Measurements from ENCODE around the gene PLEKHA4.

Gene PLEKHA4

DNA sequence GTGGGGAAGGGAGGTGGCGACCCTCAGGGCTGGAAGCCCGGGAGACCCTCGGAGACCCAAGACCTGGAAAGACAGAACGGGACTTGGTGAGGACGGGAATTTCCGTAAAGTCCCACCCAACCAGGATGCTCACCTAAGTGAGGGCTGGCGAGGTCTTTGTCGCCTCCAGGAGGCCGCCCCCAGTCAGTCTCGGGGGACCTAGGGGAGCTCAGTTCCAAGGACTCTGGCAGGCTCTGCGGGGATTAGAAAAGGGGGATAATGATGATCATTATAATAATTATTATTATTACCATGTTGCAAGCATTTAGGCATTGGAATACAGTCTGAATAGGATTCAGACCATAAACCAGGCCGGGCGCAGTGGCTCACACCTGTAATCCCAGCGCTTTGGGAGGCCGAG, 23.0 kb downstream of the PLEKHA4 start:
- no peak overlapping the region for H3K4me3 ChIP-seq
- H4K20me1 ChIP-seq = no peaks in the 10 kb centered on the region
- no peak overlapping the region for H3K27ac ChIP-seq
- H3K4me2 ChIP-seq = no peak overlapping the region
- no peaks in the 10 kb centered on the region for H3K27me3 ChIP-seq
- TF ChIP-seq Cebpa-rat (IDR thresholded peaks at IDR 0.05) = no peak
- no peaks in the 10 kb centered on the region for H3K4me1 ChIP-seq
- no peaks in the 10 kb centered on the region for H3K36me3 ChIP-seq
- H3K9me3 ChIP-seq = no peaks in the 10 kb centered on the region
- H3K9ac ChIP-seq = 0 out of 2 replicates have a peak overlapping the region, but pooled peaks have one; percentile 15

DNA sequence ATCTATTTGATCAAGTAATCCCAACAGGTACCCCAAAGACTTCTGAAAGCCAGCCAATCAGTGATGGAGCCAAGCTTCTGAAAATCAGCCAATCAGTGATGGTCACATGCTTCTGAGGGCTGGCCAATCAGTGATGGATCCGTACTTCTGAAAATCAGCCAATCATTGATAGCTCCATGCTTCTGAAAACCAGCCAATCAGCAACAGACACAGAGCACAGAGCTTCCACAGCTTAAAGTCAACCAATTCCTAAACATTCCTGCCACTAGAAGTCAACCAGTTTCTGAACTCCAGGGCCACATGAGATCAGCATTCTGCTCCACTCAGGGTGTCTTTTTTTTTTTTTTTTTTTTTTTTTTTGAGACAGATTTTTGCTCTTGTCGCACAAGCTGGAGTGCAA, 23.9 kb downstream of the PLEKHA4 start:
- H3K4me3 ChIP-seq = no peak overlapping the region
- no peak overlapping the region for H3K27ac ChIP-seq
- no peaks in the 10 kb centered on the region for H3K27me3 ChIP-seq
- H3K9me3 ChIP-seq = no peaks in the 10 kb centered on the region
- H3K4me2 ChIP-seq = no peak overlapping the region
- TF ChIP-seq Cebpa-rat (IDR thresholded peaks at IDR 0.05) = no peak
- H3K36me3 ChIP-seq = no peaks in the 10 kb centered on the region
- H4K20me1 ChIP-seq = no peaks in the 10 kb centered on the region
- H3K4me1 ChIP-seq = no peaks in the 10 kb centered on the region
- H3K9ac ChIP-seq = no peak overlapping the region

DNA sequence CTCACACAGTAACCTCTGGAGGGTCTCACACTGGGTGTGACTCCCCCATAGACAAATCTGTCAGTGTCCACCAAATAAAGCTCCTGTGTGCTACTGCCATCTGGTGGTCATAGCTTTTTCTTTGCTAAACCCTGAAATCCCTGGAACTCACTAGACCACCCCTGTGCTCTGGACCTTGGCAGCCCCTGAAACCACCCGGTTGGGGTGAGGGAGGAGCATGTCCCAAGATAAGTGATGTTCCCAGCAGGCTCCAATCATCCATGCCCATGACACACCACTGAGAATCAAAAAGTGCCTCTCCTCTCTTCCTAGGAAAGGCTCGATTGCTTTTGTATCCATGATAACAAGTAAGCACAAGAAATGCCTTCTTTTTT, 25.6 kb downstream of the PLEKHA4 start:
- no peaks in the 10 kb centered on the region for H3K27me3 ChIP-seq
- no peak overlapping the region for H3K4me2 ChIP-seq
- no peaks in the 10 kb centered on the region for H3K36me3 ChIP-seq
- no peak overlapping the region for H3K4me3 ChIP-seq
- no peaks in the 10 kb centered on the region for H4K20me1 ChIP-seq
- H3K4me1 ChIP-seq = peaks cover 2% of the 10 kb centered on the region; the same call in 1 of the 2 replicates
- no peak overlapping the region for H3K27ac ChIP-seq
- no peaks in the 10 kb centered on the region for H3K9me3 ChIP-seq
- no peak for TF ChIP-seq Cebpa-rat (IDR thresholded peaks at IDR 0.05)
- no peak overlapping the region for H3K9ac ChIP-seq

DNA sequence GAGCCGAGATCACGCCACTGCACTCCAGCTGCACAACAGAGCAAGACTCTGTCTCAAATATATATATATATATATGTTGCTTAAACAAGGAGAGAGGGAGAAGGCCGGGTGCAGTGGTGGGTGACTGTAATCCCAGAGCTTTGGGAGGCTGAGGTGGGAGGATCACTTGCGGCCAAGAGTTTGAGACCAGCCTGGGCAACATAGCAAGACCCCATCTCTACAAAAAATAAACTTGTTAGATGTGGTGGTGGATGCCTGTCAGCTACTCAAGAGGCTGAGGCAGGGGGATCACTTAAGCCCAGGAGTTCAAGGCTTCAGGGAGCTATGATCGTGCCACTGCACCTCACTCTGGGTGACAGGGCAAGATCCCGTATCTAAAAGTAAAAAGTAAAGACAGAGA, 26.8 kb downstream of the PLEKHA4 start:
- peaks cover 14% of the 10 kb centered on the region for H3K4me1 ChIP-seq
- H3K9ac ChIP-seq = no peak overlapping the region
- TF ChIP-seq Cebpa-rat (IDR thresholded peaks at IDR 0.05) = no peak
- H3K27me3 ChIP-seq = no peaks in the 10 kb centered on the region
- no peaks in the 10 kb centered on the region for H3K9me3 ChIP-seq
- no peaks in the 10 kb centered on the region for H4K20me1 ChIP-seq
- no peaks in the 10 kb centered on the region for H3K36me3 ChIP-seq
- no peak overlapping the region for H3K4me2 ChIP-seq
- H3K4me3 ChIP-seq = no peak overlapping the region
- H3K27ac ChIP-seq = no peak overlapping the region

DNA sequence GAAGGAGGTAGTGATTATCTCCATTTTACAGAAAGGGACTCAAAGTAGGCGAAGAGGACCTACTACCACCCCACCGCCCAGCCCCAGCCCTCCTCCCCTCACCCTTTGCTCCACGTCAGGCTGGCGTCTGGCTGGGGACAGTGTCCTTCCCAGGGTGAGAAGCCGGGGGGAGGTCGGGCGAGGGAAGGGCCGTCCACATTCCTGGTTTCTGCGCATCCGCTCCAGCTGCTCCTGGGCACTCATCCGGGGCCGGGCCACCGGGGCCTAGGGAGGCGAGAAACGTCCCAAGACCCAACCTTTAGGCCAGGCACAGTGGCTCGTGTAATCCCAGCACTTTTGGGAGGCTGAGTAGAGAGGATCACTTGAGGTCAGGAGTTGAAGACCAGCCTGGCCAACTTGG, 27.4 kb downstream of the PLEKHA4 start:
- H3K36me3 ChIP-seq = no peaks in the 10 kb centered on the region
- H4K20me1 ChIP-seq = no peaks in the 10 kb centered on the region
- H3K9ac ChIP-seq = no peak overlapping the region
- peaks cover 19% of the 10 kb centered on the region for H3K4me1 ChIP-seq
- H3K27me3 ChIP-seq = no peaks in the 10 kb centered on the region
- H3K27ac ChIP-seq = no peak overlapping the region
- H3K4me2 ChIP-seq = no peak overlapping the region
- H3K4me3 ChIP-seq = no peak overlapping the region
- TF ChIP-seq Cebpa-rat (IDR thresholded peaks at IDR 0.05) = no peak
- no peaks in the 10 kb centered on the region for H3K9me3 ChIP-seq

DNA sequence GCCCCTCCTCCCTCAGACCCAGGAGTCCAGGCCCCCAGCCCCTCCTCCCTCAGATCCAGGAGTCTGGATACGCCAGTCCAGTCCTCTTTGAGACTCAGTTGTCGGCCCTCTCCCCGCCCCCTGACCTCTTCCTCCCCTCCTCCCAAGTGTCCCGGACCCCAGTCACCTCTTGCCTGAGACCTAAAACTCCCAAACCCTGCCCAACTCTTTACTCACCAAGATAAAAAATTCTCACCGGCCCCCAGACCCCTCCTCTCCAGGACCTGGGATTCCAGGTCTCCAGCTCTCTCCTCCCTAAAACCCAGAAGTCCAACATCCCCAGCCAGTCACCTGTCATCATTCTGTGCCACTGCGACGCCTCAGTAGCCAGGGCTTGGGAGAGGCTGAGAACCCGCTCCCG, 30.7 kb downstream of the PLEKHA4 start:
- no peak for TF ChIP-seq Cebpa-rat (IDR thresholded peaks at IDR 0.05)
- Histone ChIP-seq H3K27ac (no peak overlapping the region), H3K4me1 (peaks cover 46% of the 10 kb centered on the region), H3K4me2 (peak overlapping the region; percentile 92), H4K20me1 (no peaks in the 10 kb centered on the region), H3K27me3 (no peaks in the 10 kb centered on the region), H3K36me3 (no peaks in the 10 kb centered on the region), H3K4me3 (no peak overlapping the region), H3K9ac (no peak overlapping the region), H3K9me3 (no peaks in the 10 kb centered on the region)

DNA sequence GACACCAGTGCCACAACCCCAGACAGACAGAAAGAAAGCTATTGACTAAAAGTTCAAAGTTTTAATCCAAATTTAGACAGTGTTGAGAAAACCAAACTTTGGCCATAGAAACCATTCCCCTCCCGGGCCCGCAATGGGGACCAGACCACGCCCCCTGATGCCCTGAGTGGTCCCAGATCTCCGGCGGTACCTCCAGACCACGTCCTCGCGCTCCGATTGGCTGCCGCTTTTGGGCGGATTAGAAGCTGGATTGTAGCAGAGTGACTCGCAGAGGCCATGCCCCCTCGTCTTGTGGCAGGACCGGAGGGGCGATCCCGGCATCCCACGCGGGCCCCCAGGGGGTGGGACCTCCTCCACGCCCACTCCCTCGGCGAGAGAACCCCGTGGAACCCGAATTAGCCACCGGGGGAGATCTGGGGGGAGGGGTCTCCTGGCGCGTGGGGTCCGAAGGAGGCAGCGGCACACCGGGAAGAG, 31.3 kb downstream of the PLEKHA4 start:
- peak overlapping the region; percentile 92 for H3K4me2 ChIP-seq
- H3K27me3 ChIP-seq = no peaks in the 10 kb centered on the region
- H3K4me1 ChIP-seq = peaks cover 46% of the 10 kb centered on the region
- H3K9me3 ChIP-seq = no peaks in the 10 kb centered on the region
- no peaks in the 10 kb centered on the region; the same call in 1 of the 2 replicates for H3K36me3 ChIP-seq
- peak overlapping the region; percentile 63 for H3K4me3 ChIP-seq
- H4K20me1 ChIP-seq = no peaks in the 10 kb centered on the region
- H3K9ac ChIP-seq = peak overlapping the region; percentile 71
- H3K27ac ChIP-seq = peak overlapping the region; percentile 80; the same call in 1 of the 2 replicates
- no peak for TF ChIP-seq Cebpa-rat (IDR thresholded peaks at IDR 0.05)

DNA sequence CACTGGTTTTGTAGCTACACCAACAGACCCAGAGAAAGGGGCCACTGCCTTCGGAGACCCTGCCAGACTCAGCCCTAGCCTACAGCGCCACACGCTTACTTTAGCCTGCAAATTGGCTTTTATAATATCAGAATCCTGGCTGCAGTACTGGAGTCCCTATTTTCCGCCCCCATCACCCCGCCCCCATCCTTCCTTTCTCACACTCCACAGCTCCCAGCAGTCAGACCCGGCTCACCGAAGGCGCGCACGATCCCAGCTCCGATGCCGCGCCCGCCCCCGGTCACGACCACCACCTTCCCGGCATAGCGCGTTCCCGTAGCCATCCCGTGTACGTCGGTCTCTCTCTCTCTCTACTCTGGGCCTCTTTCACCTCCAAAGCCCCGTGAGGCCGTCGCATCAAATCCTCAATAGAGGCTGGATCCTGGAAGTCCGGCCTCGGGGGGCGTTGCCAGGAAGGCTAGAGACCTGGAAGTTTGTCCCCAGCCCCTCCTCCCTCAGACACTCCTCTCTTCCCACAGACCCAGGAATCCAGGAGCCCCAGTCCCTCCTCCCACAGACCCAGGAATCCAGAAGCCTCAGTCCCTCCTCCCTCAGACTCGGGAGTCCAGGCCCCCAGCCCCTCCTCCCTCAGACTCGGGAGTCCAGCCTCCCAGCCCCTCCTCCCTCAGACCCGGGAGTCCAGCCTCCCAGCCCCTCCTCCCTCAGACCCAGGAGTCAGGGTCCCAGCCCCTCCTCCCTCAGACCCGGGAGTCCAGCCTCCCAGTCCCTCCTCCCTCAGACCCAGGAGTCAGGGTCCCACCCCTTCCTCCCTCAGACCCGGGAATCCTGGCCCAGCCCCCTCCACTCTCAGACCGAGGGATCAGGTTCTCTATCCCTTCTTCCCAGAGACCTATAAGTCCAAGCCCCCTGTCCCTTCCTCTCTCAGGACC, 32.1 kb downstream of the PLEKHA4 start, which contains the start of gene HSD17B14:
Gene HSD17B14 (minus strand): TSS at position 403 of the 929 bp plus-strand sequence. CDS start 80 bp downstream, at position 323.
- H3K27me3 ChIP-seq = no peaks in the 10 kb centered on the region
- peak within 1 kb of the TSS; percentile 80 for H3K27ac ChIP-seq
- no peaks in the 10 kb centered on the region for H4K20me1 ChIP-seq
- peak within 1 kb of the TSS; percentile 92 for H3K4me2 ChIP-seq
- TF ChIP-seq Cebpa-rat (IDR thresholded peaks at IDR 0.05) = no peak
- H3K36me3 ChIP-seq = no peaks in the 10 kb centered on the region; the same call in 1 of the 2 replicates
- peak within 1 kb of the TSS; percentile 63 for H3K4me3 ChIP-seq
- peak within 1 kb of the TSS; percentile 71 for H3K9ac ChIP-seq
- peaks cover 46% of the 10 kb centered on the region for H3K4me1 ChIP-seq
- no peaks in the 10 kb centered on the region for H3K9me3 ChIP-seq

DNA sequence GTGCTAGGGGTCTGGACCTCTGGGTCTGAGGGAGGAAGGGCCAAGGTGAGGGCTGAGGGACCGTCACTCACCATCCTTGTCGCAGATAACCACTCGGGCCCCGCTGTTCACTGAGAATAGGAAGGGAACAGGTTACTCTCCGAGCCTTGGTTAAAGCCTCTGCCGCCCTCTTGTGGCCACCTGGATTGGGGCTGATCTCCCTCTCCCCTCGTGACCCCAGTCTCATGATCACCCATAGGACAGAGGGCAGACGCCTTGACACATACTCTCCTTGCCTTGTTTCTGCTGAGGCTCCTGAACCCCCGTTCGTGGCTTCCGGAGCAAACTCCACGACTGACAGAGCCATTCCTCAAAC, 32.7 kb downstream of the PLEKHA4 start:
- H3K27ac ChIP-seq = peak overlapping the region; percentile 80

DNA sequence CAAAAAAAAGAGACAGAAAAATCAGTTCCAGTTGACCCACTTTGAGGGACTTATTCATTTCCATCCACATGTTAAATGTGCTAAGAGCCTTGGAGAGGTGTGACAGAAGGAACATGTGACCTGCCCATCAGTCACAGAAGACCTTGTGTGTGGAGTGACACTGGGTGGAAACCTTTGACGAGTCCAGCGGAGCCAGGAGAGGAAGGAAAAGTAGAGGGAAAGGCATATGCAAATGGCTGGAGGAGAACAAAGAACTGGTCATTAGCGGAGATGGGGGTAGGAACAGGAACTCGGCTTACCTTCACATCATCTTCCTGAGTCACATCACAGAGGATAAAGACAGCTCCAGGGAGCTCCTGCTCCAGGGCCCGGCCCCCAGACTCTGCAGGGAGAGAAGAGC, 34.4 kb downstream of the PLEKHA4 start:
- no peaks in the 10 kb centered on the region for H3K9me3 ChIP-seq
- H3K4me3 ChIP-seq = no peak overlapping the region; the same call in 1 of the 2 replicates
- H3K4me2 ChIP-seq = peak overlapping the region; percentile 81
- H3K36me3 ChIP-seq = no peaks in the 10 kb centered on the region; the same call in 1 of the 2 replicates
- no peak for TF ChIP-seq Cebpa-rat (IDR thresholded peaks at IDR 0.05)
- H3K27ac ChIP-seq = peak overlapping the region; percentile 78
- peak overlapping the region; percentile 50; the same call in 1 of the 2 replicates for H3K9ac ChIP-seq
- no peaks in the 10 kb centered on the region for H3K27me3 ChIP-seq
- no peaks in the 10 kb centered on the region for H4K20me1 ChIP-seq
- peaks cover 46% of the 10 kb centered on the region for H3K4me1 ChIP-seq

More for the DNA sequence above, 32.7 kb downstream of the PLEKHA4 start:
- peaks cover 46% of the 10 kb centered on the region for H3K4me1 ChIP-seq
- no peak for TF ChIP-seq Cebpa-rat (IDR thresholded peaks at IDR 0.05)
- H4K20me1 ChIP-seq = no peaks in the 10 kb centered on the region
- peak overlapping the region; percentile 63 for H3K4me3 ChIP-seq
- no peaks in the 10 kb centered on the region for H3K27me3 ChIP-seq
- H3K4me2 ChIP-seq = peak overlapping the region; percentile 92
- no peaks in the 10 kb centered on the region for H3K9me3 ChIP-seq
- no peaks in the 10 kb centered on the region; the same call in 1 of the 2 replicates for H3K36me3 ChIP-seq
- peak overlapping the region; percentile 71 for H3K9ac ChIP-seq
